Right atrium auricular region (tissue), 2 donors: ENCODE results near the gene SMIM13. TPM values are rescaled to one million over a fixed set of nuclear protein-coding genes. Genes with fewer than 3 reads are reported as not detected.

Source experiments
- DNase-seq: peaks from one replicate; pipeline ENCODE4 v3.0.0-alpha.2; 2019; ENCODE audit warnings: low spot score
- H3K27ac ChIP-seq, 2 donors: fragments of 200-600 bp; sonication (generic); 1 replicate in 1 of 2; 2 replicates in 1 of 2; pipeline ENCODE4 v1.5.1; 2016 to 2019
- H3K27me3 ChIP-seq, 2 donors: fragments of 200-600 bp; sonication (generic); one replicate each; pipeline versions ENCODE4 v1.5.1 to v1.6.0; 2017 to 2019
- H3K36me3 ChIP-seq: fragments of 200-600 bp; sonication (generic); one replicate; pipeline ENCODE4 v1.5.1; 2016
- H3K4me1 ChIP-seq, 2 donors: fragments of 200-600 bp; sonication (generic); one replicate each; pipeline versions ENCODE4 v1.5.1 to v1.6.0; 2017 to 2019
- H3K4me3 ChIP-seq, 2 donors: fragments of 200-600 bp; sonication (generic); 1 replicate in 1 of 2; 2 replicates in 1 of 2; pipeline ENCODE4 v1.5.1; 2017 to 2019; ENCODE audit warnings: mild to moderate bottlenecking in 1 of 2, moderate library complexity in 1 of 2
- H3K9me3 ChIP-seq, 2 donors: fragments of 200-600 bp; sonication (generic); one replicate each; pipeline ENCODE4 v1.5.1; 2019
- CTCF ChIP-seq, 2 donors: fragments of 200-600 bp; sonication (generic); IDR thresholded peaks; one replicate each; pipeline ENCODE4 v1.5.1; 2019; ENCODE audit warnings: antibody characterized with exemption in 2 of 2
- total RNA-seq, 2 donors: library from RNA; depleted of rRNA; stranded (reverse); fragments of >200 nt; gene quantifications; one replicate each; pipeline ENCODE4 v1.1.0, GENCODE V29; 2016

The SMIM13 gene
- total RNA-seq, 2 donors from 2014 or later: 9.0 to 11.3 TPM

GRCh38 chr6:11187301-11187700 is 93.7 kb downstream of the SMIM13 start:
- peaks cover 0 to under 1% of the 10 kb centered on the region in 2 donors for H3K9me3 ChIP-seq
- H3K4me3 ChIP-seq: no peak overlapping the region
- H3K4me1 ChIP-seq: no peaks in the 10 kb centered on the region
- no peaks in the 10 kb centered on the region for H3K27me3 ChIP-seq
- no peak for DNase-seq
- H3K36me3 ChIP-seq: peaks cover 75% of the 10 kb centered on the region
- no peak overlapping the region for H3K27ac ChIP-seq
- TF ChIP-seq CTCF (IDR thresholded peaks at IDR 0.05): no peak

Other genes starting within 250 kb of the SMIM13 start
- gene GCM2, start 211.8 kb upstream of the SMIM13 start, total RNA-seq: not detected
- 1 to 10 TPM in 1 of 2 donors, under 1 TPM in 1; 0.20 to 1.1 TPM for gene SYCP2L, start 206.8 kb upstream of the SMIM13 start, total RNA-seq
- 1 to 10 TPM in 1 of 2 donors, under 1 TPM in 1; 0.86 to 1.6 TPM for gene ELOVL2, start 49.5 kb upstream of the SMIM13 start, total RNA-seq
- not detected for gene ERVFRD-1, start 17.9 kb downstream of the SMIM13 start, total RNA-seq
- gene NEDD9, start 138.8 kb downstream of the SMIM13 start, total RNA-seq: 10 to 100 TPM; 47.3 to 56.2 TPM